NCI-H2029 treated with DMSO at 0.1 percent for 48 hours (cell line): ENCODE data around the gene SLC36A4.
"Not testable (repeated sequence)": the region's sequence is repeated elsewhere in the genome, so short reads cannot be mapped to it uniquely, and the experiment has no call there.

Experiments used
- DNase-seq: peaks from one replicate; lab custom pipeline; 2025; lab: John Stamatoyannopoulos, UW

Gene SLC36A4

DNA sequence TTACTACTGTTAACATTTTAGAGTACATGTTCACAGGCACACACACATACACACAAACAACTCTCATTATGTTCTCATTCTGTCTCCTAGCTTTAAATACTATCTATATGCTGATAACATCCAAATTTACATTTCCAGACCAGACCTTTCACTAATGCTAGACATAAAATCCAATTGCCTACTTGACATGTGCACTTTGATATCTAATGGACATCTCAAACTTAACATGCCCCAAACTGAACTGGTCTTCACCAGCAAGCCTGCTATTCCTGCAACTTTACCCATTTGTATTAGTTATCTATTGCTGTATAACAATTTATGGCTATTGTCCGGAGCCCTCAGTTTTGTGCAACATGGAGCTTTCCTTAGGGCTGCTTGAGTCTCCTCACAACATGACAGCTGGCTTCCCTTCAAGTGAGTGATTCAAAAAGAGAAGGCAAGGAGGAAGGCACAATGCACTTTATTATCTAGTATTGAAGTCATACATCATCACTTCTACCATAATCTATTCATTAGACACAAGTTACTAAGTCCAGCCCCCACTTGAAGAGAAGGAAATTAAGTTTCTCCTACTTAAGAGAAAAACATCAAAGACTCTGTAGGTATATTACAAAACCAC, 3.0 kb downstream of the SLC36A4 start:
- no peak for DNase-seq

DNA sequence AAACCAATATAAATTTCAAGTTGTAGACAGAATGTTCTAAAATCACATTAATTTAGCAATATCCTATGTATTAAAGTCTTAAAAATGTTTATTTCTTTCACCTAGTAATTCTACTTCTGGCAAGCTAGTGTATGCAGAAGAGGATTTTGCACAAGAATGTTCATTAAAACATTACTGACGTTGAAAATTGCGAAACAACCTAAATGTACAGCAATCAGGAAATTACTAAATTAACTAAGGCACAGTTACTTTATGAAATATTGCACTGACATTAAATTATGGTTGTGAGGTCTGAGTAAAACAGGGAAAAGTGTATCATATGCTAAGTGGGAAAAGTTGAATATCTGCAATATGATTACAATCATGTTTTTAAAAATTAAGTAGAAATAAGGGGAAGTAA, 4.1 kb downstream of the SLC36A4 start:
- DNase-seq, result no peak

GRCh38 chr11:93192163-93192562, 5.6 kb downstream of the SLC36A4 start:
- DNase-seq, result peak; percentile 36

DNA sequence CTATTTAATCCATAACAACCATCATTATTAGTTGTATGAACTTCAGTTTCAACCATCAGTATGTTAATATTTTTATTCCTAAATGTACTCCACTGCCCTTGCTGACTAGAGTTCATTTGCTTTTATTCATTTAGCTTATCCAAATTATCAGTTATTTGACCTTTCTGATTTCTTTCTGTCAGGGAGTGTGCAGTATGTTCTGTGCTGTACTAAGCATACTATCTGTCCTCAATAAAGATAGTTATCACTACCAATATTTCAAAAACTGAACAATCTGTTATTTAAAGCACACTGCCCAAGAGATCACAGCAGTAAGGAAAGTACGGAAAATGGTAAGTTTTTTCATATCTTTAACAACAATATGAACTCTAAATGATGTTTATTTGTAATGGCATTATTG, 8.3 kb downstream of the SLC36A4 start:
- DNase-seq, result no peak

- no peak for DNase-seq
These were observed 9.1 kb downstream of the SLC36A4 start for GRCh38 chr11:93188726-93189125.

DNA sequence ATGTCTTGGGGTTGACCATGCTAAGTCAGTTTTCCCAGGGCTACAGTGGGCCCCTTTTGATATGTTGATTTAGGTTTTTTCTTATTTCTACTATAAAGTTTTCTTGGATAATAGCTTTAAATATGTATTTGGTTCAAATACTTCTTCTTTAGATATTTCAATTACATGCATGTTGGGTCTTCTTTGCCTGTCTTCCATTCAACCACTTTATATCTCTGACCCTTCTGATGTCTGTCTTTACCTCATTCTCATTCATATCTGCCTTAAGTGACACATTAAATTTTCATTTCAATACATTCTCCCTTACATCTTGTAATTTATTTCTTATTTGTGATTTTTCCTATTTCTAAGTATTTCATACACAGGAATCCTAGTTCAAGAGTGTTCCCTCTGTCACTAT, 10.5 kb downstream of the SLC36A4 start:
- DNase-seq, result no peak

DNA sequence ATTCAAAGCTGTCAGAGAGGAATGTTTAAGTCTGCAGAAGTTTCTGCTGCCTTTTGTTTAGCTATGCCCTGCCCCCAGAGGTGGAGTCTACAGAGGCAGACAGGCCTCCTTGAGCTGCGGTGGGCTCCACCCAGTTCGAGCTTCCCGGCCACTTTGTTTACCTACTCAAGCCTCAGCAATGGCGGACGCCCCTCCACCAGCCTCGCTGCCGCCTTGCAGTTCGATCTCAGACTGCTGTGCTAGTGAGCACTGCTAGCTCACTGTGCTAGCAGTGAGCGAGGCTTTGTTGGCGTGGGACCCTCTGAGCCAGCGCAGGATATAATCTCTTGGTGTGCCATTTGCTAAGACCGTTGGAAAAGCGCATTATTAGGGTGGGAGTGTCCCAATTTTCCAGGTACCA, 19.9 kb downstream of the SLC36A4 start:
- not testable (repeated sequence) for DNase-seq

DNA sequence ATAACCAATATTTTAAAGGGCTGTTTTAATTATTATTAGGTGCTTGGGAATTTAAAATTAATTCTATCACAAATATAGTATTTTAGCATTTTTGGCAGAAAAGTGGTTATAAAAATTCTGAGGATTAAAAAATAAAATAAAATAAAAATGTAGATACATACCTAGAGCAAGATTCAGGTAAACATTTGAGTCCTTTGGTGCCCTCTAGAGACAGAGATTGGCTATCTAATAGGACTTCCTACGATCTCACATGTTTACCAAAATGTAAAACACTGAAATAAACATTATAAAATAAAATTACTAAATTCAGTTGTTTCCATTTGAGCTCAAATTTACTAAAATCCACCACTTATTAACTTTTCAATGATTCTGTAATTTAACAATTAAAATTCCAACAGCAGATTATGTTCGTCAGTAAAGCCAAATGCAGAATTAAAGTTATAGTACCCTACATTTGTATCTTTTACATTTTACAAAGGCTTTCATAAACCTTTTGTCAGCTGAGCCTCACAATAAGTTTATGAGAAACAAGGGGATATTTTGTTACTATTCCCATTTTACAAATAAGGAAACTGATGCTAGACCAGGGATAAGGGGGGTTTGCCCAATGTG, 27.7 kb downstream of the SLC36A4 start:
- DNase-seq, result no peak

- DNase-seq, result no peak
These were observed 28.6 kb downstream of the SLC36A4 start for GRCh38 chr11:93169143-93169542.

- DNase-seq, result no peak
These were observed 30.9 kb downstream of the SLC36A4 start for GRCh38 chr11:93166862-93167261.

GRCh38 chr11:93166194-93166593, 31.6 kb downstream of the SLC36A4 start:
- DNase-seq, result peak; percentile 50

GRCh38 chr11:93160808-93161207, 37.0 kb downstream of the SLC36A4 start:
- DNase-seq, result no peak

GRCh38 chr11:93160156-93160555, 37.6 kb downstream of the SLC36A4 start:
- no peak for DNase-seq

- DNase-seq, result no peak
These were observed 38.1 kb downstream of the SLC36A4 start for GRCh38 chr11:93159721-93160120.

DNA sequence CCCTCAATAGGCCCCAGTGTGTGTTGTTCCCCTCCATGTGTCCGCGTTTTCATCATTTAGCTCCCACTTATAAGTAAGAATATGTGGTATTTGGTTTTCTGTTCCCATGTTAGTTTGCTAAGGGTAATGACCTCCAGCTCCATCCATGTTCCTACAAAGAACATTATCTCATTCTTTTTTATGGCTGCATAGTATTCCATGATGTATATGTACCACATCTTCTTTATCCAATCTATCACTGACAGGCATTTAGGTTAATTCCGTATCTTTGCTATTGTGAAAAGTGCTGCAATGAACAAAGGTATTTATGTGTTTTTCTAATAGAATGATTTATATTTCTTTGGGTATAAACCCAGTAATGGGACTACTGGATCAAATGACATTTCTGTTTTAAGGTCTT, 42.1 kb downstream of the SLC36A4 start:
- no peak for DNase-seq

DNA sequence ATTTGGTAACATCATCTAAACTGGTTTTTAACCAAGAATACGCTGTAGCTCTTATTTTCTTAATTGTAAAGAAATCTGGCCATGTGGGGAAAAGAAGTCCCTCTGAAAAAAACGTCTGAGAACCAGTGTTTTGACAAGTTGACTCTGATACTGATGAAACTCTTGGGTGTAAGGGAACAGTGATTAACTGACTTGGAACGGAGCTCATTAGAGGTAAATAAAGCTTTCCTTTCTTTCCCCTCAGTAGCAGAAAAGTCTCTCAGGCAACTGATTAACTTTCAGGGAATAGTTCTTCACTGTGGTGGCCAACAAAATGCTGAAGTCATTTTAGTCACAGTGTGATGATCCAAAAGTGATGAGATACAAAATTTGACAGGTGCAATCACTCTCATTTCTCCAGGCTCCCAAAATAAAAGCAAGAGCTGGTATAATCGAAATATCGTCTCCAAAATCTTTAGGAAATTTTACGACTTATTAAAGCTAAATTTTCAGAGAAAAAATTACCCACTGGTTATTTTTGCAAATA, 52.3 kb downstream of the SLC36A4 start:
- no peak for DNase-seq

GRCh38 chr11:93143800-93144199, 54.0 kb downstream of the SLC36A4 start:
- DNase-seq, result no peak

DNA sequence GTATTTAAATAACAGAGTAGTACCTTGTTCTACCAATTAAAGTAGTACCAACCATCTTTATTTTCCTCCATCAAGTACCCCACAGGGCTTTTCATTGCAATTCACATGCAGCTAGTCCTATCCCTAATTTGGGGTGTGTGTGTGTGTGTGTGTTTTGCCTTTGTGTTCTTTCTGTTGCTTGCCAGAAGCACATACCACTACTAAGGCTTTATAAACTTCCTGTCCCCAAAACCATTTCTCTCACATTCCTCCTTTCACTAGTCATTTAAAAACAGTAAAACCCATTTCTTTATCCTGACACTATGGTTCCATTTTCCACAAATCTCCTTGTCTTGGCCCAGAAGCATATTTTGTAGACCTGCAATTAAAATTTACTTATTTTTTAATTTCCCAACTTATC, 54.6 kb downstream of the SLC36A4 start:
- DNase-seq, result no peak

DNA sequence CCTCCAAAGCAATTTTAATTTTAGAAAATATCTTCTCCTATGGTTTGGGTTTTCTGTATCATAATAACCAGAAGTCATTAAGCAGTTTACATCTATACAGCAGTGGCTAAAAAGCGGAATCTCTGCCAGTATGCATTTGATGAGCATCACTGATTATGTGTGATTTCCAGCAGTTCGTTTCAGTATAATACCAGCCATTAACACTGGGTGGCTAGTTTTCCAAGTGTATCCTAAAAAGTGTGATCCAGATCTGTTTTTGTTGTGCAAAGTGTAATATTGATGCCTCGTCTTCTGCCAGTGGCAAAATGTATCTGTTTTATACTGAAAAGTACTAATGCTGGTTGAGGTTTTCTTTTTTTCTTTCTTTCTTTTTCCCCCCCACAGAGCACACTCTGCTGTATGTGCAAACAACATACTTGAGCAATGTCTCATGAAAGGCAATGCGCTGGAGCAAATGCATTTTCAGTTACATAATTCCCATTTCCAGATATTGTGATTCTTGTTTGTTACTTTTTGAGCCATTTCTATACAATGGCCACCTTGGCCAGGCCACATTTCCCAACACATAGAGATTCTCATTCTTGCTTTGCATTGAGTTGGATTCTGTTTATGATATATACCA, 64.2 kb downstream of the SLC36A4 start:
- DNase-seq, result no peak

GRCh38 chr11:93132836-93133235, 65.0 kb downstream of the SLC36A4 start:
- DNase-seq, result no peak

DNA sequence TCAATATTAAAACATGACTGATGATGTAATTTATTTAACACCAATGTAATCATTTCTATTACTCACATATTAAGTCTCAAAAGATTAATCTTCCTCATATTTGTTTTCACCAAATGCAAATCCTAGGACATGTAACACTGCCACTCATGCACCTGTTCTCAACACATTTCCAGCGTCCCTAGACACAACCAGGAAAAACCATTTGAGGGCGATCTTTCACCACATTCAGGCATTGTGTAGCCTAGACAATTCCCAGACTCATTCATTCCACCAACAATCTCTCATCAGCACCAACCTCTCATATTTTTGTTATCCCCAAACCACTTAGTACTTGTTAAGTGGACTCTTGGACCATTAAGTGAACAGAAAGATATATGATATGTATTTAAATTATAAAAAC, 66.1 kb downstream of the SLC36A4 start:
- DNase-seq, result peak; percentile 65

DNA sequence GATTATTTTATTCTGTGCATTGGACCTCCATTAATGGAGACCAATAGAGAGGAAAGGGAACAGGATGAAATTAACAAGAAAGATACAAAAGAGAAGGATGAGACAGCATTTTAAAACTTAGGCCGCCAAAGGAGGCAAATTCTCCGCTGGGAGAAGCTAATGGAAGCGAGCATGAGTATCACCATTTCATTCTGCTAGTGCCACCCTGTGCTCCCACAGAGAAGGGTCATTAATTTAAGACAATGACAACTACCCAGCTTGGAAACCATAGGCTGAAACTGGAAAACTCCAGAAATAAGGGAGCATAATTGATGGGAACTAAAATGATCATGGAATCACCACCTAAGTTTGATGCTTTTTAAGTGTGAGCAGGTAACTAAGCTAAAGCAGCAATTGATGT, 69.2 kb downstream of the SLC36A4 start:
- no peak for DNase-seq

DNA sequence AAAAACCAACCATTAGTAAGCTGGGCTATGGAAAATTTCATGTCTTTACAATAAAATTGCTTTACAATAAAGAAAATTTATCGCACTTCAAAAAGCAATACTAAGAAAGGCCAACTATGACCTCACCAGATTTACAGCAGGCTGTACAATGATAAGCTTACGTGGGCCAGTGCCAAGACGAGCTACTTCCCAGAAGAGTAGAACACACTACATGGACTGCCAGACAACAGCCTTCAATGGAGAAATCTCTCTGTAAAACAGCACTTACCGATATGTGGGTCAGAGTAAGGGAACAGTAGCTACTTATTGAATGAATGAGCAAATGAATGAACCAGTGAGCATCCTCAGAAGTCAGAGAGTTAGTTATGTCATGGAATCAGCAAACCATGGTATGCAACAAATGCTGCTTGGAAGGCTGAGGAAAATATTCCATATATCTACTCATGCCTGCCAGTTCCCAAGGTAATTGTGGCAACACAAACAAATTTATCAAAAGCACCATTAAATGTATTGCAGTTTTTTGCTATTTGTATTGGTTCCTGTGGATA, 74.4 kb downstream of the SLC36A4 start:
- DNase-seq, result peak; percentile 20
